HK-2 (cell line): Measurements from ENCODE around the gene PMVK.
A peak's percentile ranks its signal among the peaks of the same experiment; 100 is the strongest.

Experiments
- DNase-seq: peaks from one replicate; pipeline ENCODE4 v3.0.0-alpha.2; 2018; ENCODE audit not compliant: unreplicated experiment

PMVK gene

DNA sequence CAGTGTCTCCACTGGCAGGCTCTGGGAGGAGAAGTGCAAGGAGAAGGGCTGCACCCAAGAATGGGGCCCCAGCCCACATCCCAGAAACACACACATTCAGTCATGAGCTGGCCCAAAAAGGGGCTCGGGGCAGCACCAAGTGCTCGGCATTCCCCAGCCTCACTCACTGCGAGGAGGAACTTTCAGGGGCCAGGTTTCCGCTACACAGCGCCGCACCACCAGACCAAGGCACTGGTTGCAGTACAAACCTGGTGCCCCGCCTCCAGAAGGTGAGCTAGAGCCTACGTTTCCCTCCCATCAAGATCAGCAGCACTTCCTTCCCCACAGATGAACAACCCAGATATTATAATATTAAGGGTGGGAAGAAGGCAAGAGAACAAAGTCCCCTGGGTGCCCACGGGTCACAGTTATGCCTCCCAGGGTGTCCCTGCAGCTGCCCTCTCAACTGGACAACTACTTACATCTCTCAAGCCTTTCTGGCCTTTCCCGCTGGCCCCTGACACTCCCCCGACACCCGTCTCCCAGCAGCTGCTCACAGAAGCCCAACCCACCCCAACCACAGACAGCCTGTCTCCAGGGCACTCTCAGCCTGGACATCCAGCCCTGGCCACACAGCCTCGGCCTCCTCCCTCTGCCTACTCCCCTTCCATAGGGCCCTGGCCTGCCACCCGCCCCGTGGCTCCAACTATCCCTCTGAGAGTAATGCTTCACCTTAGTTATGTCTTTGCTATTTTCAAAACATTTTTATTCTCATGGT is 15.6 kb upstream of the PMVK start:
- no peak for DNase-seq

DNA sequence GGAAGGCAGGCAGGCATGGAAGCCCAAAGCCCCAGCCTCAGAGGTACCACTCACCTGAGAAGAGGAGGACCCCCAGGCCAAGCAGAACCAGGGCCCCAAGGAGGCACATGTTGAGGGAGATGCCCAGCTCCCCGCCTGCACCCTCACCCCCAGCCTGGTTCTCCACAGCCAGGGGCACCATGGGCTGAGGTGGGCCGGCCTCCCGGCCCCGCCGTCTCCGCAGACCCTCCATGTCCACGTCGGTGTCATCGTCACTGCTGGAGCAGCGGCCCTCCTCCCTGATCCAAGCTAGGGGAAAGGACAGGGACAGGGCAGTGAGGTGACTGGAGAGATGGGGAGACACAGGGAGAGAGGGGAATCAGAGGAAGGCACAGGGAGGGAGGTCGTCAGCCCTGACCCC is 11.6 kb upstream of the PMVK start:
- no peak for DNase-seq

DNA sequence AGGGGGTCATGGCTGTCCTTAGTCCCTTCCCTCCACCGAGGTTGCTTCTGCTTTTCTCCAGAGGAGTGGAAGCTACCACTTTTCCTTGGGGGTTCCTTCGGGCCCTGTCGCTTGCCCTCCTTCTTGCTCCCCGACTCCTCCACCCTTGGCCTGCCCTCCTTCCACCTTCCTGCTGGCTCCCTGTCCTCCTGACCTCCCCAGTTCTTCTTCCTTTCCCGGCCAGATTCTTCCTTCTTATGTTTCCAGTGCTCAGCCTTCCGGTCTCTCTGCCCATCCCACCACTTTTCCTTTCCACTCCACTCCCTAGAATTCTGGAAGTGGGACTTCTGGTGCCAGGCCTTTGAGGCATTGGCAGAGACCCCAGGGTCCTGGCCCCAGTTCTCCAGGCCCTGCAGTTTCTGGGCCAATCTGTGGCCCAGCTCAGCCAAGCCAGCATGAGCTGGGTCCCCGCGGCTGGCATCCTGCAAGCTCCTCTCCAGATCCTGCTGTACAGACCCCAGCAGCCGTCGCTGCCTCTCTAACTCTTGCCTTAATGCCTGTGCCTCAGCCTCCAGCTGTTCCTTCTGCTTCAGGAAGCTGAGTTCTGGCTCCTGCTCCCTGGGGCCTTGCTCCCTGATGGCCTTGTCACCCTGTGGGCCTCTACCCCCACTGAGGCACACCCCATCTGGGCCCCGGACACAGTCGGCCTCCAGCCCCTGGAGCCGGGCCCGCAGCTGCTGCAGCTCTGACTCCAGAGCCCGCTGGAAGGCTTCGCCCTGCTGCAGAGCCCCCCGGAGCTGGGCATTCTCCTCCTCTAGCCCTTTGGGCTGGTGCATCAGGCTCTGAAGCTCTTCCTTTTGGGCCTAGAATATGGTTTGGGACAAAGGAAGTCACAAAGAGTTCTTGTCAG is 9.7 kb upstream of the PMVK start:
- no peak for DNase-seq

DNA sequence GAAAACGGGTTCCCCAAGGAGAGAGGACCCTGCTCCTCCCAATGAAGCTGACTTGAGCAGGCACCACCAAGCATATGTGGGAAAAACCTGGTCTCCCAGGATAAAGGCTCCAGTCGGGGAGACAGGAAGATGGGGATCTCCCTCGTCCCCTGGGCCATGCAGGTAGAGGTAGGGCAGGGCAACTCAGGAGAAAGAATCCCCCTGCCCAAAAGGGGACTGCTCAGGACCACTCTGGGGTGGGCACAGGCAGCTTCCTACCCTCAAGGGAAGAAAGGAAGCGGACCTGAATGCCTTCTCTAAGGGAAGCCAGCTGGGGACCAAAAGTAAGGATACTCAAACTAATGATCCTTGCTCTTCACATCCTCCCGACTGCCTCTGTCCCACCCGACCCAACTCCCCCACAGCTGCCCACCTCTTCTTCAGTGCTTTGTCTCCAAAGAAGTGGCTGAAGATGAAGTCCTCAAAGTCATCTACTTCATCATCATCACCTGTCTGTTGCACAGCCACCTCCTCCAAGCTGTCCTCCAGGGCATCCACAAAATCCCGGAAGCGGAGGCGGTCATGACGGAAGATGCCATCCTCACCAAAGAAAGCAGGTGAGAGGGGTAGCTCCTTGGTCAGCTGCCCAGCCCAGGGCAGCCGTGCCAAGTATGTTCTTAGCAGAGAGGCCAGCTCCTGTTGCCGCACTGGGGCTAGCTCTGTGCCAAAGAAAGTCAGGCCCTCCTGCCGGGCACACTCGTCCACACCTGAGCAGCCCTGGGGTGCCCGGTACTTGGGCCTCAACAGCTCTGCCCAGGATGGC is 8.8 kb upstream of the PMVK start:
- no peak for DNase-seq

DNA sequence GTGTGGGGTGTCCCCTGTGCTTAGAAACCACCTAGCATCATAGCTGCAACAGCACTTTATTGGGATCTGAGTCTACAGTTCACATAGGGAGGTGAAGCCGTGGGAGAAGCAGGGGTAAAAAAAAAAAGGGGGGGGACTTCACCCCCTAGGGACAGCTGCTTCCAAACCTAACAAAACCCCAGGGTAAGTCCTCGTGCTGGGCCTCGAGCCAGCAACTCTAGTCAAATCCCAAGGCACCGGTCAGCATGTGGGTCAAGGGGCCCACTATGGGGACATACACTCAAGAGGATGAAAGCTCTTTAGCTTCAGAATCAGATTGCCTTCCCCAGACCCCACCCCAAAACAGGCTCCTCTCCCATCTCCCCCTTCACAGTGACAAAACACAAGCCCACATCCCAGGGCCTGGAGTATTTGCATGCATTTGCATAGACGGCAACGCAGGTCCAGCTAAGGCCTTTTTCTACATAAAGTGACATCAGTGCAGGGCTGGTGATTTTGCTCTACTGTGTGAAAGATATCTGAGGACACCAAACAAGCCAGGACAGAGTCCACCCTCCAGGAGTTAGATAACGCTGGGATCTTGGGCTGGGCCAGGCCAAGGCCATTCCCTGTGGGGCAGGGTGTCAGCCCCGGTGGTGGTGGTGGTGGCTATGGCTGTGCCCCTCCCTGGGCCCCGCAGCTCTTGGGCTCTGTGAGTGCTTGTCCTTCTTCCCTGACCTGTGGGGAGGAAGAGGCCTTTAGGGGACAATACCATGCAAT is 8.1 kb upstream of the PMVK start:
- DNase-seq = no peak

DNA sequence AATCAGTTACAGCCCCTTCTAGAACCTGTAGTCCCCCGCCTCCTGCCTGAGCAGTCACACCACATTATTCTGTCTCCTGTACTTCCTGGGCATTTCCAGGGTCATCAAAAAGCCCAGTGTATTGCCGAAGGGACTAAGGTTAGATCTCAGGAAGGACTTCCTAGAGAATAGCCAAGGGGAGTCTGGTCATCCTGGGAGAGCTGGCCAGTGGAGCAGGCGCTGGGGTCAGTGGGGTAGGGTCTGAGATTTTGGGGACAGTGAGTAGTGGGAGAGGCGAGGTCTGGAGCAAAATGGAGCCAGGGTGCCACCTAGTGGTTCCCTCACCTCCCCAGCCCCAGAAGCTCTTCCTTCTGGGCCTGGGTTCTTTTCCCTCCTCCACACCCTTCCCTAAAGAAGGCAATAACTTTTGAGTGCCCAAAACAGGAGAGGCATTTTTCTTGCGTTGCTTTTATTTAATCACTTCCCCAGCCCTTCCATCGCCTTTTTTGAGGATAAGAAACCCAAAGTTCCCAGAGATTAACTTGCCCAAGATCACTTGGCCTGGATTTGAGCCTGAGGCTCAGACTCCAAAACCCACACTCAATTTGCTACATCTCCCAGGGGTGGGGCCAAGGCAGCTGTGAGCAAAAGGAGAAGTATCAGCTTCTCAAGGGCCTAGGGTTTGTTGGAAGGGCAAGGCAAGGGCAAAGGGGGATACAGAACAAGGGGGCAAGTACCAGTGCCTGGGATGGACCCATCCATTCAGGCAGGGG is 7.3 kb upstream of the PMVK start:
- DNase-seq = peak; percentile 18

DNA sequence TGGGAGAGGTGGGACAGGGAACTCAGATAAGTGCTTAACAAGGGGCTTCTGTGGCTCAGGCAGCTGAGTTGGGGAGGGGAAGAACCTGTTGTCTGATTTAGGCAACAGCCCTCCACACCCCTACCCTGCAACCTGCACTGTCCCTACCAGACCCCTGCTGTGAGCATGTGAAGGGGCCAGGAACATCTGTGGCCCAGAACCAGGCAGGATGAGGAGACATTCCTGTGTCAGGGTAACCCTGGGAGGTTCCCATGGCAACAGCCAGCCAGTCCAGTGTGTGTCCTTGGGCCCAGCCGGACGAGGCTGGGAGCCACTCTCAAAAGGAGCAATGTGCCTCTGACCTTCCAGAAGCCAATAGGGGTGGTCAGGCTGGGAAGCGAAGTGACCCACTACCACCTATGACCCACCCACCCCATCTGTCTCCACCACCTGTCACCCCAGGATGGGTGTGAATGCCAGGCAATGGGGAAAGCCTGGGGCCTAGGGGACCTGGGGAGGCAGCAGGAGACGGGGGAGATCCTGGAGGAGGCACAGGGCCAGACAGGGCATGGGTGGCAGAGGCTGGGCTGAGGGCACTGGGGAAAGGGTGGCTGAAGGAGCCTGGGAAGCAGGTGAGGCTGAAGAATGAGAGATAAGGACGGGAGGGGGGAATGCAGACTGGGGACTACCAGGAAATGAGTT is 5.0 kb upstream of the PMVK start:
- no peak for DNase-seq

DNA sequence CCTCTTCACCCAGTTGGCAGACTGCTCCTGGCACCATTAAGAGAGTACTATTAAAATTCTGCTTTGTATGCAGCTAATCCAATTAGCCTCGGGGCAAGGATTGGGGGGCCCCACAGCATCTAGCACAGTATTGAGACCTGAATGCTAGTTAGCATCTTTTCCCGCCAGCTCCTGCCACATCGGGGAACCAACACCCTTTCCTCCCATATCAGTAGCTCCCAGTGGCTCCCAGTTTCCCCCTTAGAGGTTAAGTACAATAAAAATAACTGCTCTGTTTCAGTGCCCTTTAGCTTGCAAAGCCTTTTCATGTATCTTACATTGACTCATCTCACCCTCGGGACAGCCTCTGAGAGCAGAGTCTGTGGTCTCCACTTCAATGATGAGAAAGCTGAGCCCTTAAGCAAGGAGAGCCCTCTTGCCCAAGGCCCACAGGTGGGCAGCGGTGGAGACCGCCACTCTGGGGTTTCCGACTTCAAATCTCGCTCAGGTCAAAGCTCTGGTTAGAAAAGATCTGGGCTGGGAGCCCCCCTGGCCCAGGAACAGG is 4.2 kb upstream of the PMVK start:
- no peak for DNase-seq

DNA sequence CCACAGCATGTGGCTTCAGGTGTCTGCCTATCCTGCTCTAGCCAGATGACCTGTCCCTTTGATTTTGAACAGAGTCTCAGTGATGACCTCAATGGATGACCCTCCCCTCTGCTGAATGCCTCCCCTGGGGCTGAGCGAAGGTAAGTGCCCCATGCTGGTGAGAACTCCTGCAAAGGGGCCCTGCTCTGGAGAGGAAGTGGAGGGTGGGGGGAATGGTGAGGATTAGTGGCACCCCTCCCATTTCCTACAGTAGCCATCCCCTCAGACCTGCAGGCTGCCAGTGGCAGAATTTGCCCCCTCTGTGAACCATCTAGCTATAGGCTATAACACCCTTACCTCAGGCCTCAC is 3.7 kb upstream of the PMVK start:
- no peak for DNase-seq

DNA sequence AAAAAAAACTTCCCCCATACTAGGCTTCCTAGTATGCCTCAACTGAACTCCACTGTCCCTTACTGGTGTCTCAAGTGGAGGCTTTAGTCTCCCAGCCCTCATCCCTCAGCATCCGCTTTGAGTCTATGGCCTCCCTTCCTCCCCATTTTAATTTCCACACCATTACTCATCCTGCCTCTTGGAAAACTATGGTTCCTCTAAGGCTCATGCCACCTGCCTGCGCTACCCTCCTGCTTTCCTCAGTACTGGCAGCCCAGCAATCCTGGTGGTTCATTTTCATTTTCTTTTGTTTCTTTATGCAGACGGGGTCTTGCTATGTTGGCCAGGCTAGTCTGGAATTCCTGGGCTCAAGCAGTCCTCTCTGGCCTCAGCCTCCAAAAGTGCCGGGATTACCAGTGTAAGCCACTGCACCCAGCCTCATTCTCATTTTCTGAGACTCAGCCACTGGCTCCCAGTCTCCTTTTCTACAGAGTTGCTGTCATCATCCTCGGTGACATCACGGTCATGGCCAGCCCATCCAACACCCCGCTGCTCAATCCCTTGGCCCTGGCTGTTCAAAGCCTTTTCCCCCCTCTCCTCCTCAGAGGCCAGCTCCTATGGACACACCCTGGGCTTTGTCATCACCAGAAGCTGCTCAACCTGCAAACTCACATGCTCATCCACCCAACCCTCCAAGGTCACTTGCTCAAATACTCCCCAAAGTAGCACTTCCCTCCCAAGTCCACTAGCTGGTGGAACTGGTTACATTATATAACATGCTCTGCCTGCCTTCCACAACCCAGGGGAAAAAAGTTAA is 2.3 kb upstream of the PMVK start:
- DNase-seq = no peak

DNA sequence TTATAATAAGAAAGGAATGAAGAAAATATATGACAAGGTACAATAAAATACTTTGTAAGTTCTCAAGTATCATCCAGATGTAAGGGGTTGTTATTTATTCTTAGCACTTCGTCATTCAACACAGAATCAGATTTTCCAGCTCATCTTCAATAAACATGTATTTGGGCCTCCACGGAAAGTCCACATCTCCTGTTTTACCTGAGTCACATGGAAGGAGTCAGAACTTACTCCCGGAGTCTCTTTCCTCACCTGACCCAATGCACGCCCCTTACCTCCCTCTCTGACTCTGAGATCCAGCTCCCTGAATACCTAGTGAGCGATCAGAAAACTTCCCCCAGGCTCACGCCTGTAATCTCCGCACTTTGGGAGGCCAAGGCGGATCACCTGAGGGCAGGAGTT is 1.5 kb upstream of the PMVK start:
- no peak for DNase-seq

DNA sequence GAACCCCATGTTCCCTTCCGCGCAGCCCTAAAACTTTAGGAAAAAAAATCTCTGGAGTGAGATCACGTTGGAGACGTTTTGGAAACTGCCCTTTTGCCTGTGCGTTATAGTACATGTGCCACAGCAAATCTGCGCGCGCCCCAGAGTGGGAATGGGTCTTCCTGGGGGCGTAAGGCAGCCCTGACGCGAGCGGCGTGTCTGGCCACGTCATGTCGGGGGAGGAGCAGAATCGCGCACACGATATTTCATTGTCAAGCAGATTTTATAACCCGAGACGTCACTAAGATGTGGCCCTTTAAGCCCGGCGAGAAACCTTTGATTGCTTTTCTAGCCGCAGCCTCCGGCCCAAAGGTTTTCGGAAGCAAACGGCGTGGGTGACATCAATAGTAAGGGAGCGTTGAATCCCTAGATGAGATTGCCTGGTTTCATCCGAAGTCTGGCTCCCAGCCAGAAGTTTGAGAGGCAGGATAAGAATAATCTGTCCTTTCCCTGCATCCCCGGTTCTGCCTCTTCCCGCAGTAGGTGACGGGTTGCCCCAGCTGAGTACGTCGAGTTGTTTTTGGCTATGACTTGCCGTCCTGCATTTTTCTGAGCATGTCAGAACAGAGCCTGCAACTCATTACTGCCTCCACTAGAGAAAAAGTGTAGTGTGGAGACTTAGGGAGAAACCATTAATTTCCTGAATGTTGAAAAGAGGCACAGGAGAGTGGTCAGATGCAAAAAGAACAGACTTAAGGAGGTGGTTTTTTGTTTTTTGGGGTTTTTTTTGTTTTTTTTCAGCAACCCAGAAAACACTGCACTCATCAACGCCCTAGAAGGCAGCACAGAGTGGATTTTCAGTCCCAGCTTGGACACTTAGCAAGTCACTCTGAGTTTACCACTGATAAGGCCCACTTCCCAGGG is 817 bp upstream of the PMVK start:
- DNase-seq = peak; percentile 57

DNA sequence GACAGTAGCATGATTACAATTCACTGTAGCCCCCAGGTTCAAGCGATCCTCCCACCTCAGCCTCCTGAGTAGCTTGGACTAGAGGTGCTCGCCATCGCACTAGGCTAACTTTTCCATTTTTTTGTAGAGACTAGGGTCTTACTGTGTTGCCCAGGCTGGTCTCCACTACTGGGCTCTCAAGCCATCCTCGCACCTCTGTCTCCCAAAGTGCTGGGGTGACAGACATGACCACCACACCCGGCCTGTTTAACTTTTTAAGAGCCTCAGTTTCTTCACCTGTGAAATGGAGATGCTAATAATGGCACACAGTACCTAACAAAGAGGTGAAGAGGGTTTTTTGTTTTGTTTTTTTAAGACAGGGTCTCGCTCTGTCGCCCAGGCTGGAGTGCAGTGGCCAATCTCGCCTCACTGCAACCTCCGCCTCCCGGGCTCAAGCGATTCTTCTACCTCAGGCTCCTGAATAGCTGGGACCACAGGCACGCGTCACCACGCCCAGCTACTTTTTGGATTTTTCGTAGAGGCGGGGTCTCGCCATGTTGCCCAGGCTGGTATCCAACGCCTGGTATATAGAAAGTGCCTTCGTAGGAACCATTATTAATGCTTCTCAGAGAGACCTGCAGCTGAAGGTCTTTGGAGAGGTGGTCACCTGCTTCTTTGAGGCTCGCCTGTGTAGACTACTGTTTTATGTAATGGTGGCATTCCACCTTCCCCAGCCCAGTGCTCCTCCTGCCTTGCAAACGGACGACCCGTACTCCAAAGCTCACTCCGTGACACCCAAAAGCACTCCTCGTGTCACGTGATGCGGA is 567 bp downstream of the PMVK start:
- no peak for DNase-seq

DNA sequence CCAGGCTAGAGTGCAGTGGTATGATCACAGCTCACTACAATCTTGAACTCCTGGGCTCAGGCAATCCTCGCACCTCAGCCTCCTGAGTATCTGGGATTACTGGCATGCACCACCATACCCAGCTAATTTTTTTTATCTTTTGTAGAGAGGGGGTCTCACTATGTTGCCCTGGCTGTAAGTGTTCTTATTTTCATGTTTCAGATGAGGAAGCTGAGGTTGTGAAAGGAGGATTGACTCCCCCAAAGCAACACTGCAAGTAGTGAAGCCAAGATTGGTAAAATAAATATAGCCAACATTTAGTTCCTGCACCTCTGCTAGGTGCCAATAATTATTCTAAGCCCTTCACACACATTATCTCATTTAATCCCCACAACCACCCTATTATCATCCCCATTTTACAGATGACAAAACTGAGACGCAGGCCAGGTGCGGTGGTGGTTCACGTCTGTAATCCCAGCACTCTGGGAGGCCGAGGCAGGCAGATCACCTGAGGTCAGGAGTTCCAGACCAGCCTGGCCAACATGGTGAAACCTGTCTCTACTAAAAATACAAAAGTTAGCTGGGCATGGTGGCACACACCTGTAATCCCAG is 2.1 kb downstream of the PMVK start:
- DNase-seq = no peak

DNA sequence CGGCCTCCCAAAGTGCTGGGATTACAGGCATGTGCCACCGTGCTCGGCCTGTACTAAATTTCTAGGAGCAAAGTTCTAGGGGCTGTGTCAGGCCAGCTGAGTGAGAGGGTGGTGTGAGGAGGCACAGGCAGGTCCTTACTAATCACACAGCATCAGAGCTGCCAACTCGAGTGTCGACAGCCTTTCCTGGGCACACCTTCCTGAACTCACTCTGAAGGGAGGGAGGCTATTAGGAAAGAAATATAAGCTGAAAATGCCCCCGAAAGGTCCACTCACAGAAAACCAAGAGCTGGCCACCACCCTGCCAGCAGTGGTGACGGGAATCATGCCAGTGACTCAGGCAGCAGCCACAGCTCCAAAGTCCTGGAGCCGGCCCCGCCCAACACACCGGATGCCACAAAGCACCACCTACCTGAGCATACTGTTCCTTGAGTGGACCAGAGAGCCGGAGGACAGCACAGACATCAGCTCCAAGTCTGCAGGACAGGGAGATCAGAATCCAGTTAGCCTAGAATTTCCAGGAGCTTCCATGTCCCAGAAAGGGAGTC is 4.5 kb downstream of the PMVK start:
- DNase-seq = no peak

DNA sequence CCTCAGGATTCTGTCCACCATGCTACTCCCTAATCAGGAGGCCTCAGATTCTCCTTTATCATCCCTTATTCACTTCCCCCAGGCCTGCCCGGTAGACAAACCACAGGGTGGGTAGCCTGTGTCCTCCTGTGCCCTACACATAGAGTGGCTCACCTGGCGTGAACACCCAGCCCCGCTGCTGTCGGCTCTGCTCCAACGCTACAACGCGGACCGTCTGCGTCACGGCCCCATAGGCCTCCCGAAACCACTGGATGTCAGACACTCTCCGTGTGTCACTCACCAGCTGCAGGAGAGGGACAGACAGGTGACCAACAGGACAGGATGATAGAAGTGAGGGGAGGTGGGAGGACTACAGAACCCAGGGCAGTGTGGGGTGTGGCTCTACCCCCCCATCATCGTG is 10.3 kb downstream of the PMVK start:
- DNase-seq = no peak
